ENCODE results near the gene TGFBR3. TPM values are rescaled to one million over a fixed set of nuclear protein-coding genes. Genes with fewer than 3 reads are reported as not detected.

Gene TGFBR3
- total RNA-seq, 1 experiment from 2014 or later, result 2.4 TPM

DNA sequence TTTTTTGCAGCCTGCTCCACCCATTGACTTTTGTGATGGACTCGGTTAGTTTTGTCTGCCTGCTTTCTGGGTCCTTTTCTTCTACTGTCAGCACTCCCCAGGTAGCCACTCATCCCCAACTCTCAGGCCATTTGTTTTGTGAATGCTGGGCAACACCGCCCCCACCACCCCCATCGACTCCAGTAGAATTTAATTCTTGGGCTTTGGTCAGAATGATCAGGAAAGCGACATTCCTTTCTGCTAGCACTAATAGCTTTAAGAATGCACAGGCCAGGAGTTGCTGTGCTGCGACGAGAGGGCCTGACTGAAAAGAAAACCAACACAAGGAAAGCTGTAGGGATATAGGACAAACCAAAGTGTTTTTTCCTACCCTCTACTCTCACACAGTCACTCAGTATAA, 240.9 kb downstream of the TGFBR3 start:
- H4K91ac ChIP-seq (ENCODE audit: insufficient read length, low read depth, low read length), result no peak overlapping the region
- H3K23me2 ChIP-seq (ENCODE audit: insufficient read length, low read depth, low read length, poor library complexity, severe bottlenecking), result no peaks in the 10 kb centered on the region
- peaks cover 2% of the 10 kb centered on the region; the same call in 1 of the 2 replicates for H3K4me1 ChIP-seq (ENCODE audit: insufficient read depth, low read length)
- peaks cover 40 to 47% of the 10 kb centered on the region in 2 experiments for H3K4me1 Mint-ChIP-seq
- H3K9ac ChIP-seq (ENCODE audit: extremely low read depth, insufficient read length, low read length), result no peak overlapping the region
- no peak overlapping the region for H3K14ac ChIP-seq (ENCODE audit: insufficient read depth, low read length)
- H4K5ac ChIP-seq (ENCODE audit: insufficient read length, low read depth, low read length), result no peak overlapping the region
- H3T11ph ChIP-seq (ENCODE audit: low read length), result no peak overlapping the region
- H3K9me3 Mint-ChIP-seq, result peaks cover 16 to 20% of the 10 kb centered on the region in 2 experiments
- no CpG with 5 or more reads among the region's 6 CpGs for WGBS (ENCODE audit: extremely low coverage, insufficient read length, low lambda C conversion rate)
- H2AK5ac ChIP-seq (ENCODE audit: insufficient read length, low read length), result no peak overlapping the region
- H3K79me2 ChIP-seq (ENCODE audit: insufficient read depth, low read length), result no peaks in the 10 kb centered on the region
- H2AFZ ChIP-seq (ENCODE audit: low read length), result no peak overlapping the region
- H3K27ac Mint-ChIP-seq, result peak overlapping the region; percentile 91 to 97 (median 91); a peak in 6 of 7 replicates
- peak; percentile 58 for DNase-seq
- no peak overlapping the region for H2BK120ac ChIP-seq (ENCODE audit: low read depth, low read length, poor library complexity, severe bottlenecking)
- no peak overlapping the region for H4K8ac ChIP-seq (replicated peaks; ENCODE audit: insufficient read length, low read depth, low read length)
- H2BK15ac ChIP-seq (ENCODE audit: low read depth, low read length), result no peak overlapping the region
- H4K20me1 ChIP-seq (ENCODE audit: control insufficient read depth, insufficient read depth, insufficient read length), result no peaks in the 10 kb centered on the region
- H3K27me3 Mint-ChIP-seq (ENCODE audit: low read depth), result peaks cover 2% of the 10 kb centered on the region
- no peaks in the 10 kb centered on the region for H3K27me3 ChIP-seq (ENCODE audit: insufficient read depth, low read length)
- no peak overlapping the region for H2BK12ac ChIP-seq (ENCODE audit: insufficient read length, low read depth, low read length)
- no peak overlapping the region for H2BK5ac ChIP-seq (ENCODE audit: insufficient read length, low read length)
- H3K56ac ChIP-seq (ENCODE audit: insufficient read length, low read depth, low read length), result no peak overlapping the region
- no peak overlapping the region for H3K23ac ChIP-seq (ENCODE audit: insufficient read length, low read depth, low read length)
- no peak overlapping the region for H3K4ac ChIP-seq (ENCODE audit: low read depth, low read length)
- peak overlapping the region; percentile 8 to 47; a peak in 3 of 5 replicates for H3K4me3 Mint-ChIP-seq
- H3K4me2 ChIP-seq (ENCODE audit: insufficient read depth, insufficient read length, low read length), result peak overlapping the region; percentile 20
- H3K9me3 ChIP-seq (ENCODE audit: control insufficient read depth, low read depth, low read length), result no peaks in the 10 kb centered on the region
- TF ChIP-seq CTCF (conservative IDR thresholded peaks at IDR 0.05), result no peak
- H3K79me1 ChIP-seq (ENCODE audit: insufficient read depth, low read depth, low read length, poor library complexity, severe bottlenecking), result no peaks in the 10 kb centered on the region
- H3K27ac ChIP-seq (ENCODE audit: insufficient read length, low read depth, low read length), result no peak overlapping the region
- H3K36me3 Mint-ChIP-seq (ENCODE audit: insufficient read depth in 1 of 3, low read depth in 3 of 3), result peaks cover 13 to 28% (median 17%) of the 10 kb centered on the region in 3 experiments
- H3K18ac ChIP-seq (ENCODE audit: insufficient read length, low read depth, low read length), result no peak overlapping the region
- H2BK20ac ChIP-seq (ENCODE audit: low read depth, low read length, poor library complexity, severe bottlenecking), result no peak overlapping the region
